Activated CD4-positive, CD25-positive, alpha-beta regulatory T cell treated with anti-CD3 and anti-CD28 coated beads, Interleukin-2, amount 50 U/mL, for 72 hours (primary cell): ENCODE data around the gene SERPINE1.

Experiments used
- DNase-seq: peaks from one replicate; pipeline ENCODE4 v3.0.0; 2021

SERPINE1 gene

GRCh38 chr7:101156866-101157589, 30.1 kb downstream of the SERPINE1 start:
- no peak for DNase-seq

- DNase-seq = no peak
Observed at GRCh38 chr7:101159696-101160674, 33.1 kb downstream of the SERPINE1 start.

DNA sequence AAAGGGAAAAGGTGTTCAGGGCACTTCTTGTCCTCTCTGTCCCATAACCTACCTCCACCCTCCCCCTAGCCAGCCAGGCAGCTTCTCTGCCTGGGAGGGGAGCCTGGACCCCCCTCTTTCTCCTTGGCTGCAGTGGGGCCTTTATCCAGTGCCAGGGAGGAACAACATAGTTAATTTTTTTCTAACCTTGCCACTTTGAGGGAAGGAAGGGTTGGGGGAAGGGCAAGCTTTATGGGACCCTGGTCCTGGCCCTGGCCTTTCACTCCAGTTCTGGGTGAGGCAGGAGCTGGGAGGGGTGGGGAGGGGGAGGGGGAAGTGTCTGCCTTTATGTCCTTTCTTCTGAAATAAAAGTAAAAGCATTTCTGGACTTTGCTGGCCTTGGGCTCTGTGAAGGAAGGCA, 34.0 kb downstream of the SERPINE1 start:
- no peak for DNase-seq

DNA sequence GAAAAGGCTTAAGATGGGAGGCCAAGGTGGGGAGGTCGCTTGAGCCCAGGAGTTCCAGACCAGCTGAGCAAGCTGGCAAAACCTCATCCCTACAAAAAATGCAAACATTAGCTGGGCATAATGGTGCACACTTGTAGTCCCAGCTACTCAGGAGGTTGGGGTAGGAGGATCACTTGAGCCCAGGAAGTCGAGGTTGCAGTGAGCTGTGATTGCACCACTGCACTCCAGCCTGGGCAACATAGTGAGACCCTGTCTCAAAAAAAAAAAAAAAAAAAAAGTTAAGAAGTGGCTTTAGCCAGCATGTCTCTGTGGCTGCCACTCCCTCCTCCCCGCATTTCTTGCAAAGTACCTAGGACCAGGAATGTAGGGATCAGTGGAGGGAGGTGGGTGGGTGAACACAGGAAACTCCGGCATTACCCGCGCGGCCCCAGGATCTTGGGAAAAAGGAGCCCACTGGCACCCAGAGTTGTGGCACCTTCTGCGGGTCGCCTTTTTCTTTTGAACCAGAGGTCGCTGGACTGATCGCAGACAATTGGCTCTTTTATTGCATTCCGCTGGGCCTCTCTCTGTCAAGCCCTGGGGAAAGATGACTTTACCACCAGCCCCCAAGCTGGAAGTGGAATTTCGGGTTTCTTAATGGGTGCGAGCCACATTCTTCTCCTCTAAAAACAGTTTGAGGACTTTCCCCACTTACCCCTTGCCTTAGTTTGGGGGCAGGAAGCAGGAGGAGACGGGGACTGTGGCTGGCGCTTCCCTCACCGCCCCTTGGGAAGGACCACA, 35.0 kb downstream of the SERPINE1 start:
- no peak for DNase-seq

DNA sequence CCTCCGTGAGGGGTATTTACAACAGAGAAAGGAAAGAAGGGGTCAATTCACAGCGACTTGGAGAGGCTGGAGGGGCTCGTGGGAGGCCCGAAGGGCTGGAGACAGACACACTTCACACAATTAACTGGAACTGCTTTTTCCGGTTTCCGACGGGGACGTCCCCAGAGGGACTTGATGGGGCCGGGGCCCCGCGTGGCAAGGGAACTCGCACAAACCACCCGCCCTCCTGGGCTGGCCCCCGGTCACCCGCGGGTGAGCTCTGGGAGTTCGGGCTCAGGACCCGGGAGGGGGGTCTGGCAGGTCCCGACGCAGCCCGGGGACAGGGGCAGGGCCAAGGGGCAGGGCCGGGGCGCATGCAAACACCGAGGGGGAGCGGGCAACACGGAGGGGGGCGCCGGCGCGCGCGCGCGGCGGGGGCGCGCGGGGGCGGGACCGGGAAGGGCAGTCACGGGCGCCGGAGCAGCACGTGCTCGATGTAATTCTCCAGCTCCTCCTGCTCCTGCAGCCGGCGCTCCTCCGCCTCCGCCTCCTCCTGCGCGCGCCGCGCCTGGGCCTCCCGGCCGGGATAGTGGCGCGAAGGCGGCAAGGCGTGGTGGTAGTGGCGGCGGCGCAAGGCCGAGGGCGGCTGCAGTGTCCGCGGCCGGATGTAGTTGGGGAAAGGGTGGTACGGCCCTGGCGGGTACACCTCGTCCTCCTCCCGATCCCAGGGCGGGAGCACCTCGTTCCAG, 35.8 kb downstream of the SERPINE1 start:
- DNase-seq = peak; percentile 40

DNA sequence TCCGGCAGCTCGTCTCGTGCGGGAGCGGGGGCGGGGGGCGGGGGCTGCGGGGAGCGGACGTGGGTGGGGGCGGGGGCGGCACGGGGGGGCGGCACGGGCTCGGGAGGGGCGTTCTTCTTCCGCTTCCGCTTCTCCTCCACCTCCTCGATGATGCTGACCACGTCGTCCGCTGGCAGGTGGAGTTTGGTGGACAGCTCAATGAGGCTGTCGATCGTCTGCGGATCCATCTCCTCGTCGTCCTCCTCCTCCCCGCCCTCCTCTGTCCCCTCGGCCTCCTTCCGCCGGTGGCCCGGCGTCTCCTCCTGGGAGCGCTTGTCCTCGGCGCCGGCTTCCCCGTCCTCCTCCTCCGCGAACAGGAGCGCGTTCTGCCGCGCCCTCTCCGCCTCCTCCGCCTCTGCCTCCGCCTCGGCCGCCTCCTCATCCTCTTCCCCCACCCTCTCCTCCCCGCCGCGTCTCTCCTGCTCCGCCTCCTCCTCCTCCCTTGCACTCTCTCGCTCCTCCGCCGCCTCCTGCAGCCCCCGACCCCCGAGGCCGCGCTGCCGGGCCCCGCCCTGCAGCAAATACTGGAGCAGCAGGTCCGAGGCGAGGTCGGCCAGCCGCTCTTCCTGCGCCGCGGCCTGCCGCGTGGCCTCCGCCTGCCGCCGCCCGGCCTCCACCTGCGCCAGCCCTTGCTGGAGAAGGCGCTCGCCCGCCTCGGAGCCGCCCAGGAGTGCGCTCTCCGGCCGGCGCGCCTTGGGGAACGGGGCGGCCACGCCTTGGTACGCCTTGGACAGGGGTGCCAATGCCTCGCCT, 36.6 kb downstream of the SERPINE1 start:
- DNase-seq = peak; percentile 44

DNA sequence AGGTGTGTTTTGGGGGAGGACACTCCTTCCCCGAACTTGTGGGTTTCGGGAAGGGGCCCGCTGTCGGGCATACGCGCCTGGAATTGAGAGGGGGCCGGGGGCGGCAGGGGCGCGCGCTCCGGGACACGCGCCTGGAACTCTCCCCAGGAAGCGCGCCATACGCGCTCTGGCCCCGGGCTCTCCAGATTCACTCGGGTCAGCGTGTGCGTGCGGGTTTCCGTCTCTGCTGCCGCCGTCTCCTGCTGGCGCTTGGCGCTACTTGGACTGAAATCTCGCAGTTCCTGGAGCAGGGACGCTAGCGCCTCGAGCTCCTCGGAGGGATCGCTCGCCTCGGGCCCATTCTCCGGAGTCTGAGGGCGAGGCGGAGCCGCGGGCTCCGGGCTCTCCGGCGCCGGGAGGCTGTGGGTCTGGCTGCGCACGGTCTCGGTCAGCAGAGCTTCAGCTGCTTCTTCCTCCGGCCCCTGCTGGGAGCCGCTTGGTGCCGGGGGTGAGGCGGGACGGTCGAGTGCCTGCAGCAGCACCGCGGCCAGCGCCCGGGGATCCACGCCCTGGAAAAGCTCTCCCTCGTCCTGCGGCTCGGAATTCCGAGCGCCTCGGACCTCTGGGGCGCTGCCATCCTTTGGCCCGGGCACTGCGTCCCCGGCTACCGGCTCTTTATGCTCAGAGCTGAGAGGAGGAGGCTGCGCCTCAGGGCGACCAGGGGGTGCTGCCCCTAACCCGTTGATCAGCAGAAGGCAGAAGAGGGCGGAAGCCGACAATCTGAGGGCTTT, 37.4 kb downstream of the SERPINE1 start:
- no peak for DNase-seq

GRCh38 chr7:101165075-101165957, 38.4 kb downstream of the SERPINE1 start, which contains the start of gene VGF:
TSS of gene VGF (minus strand) at chr7:101165569. CDS start at chr7:101164843, 726 bp downstream.
- DNase-seq = peak; percentile 95

- no peak for DNase-seq
Observed at GRCh38 chr7:101165958-101166647, 39.2 kb downstream of the SERPINE1 start.

GRCh38 chr7:101166648-101166908, 39.7 kb downstream of the SERPINE1 start:
- no peak for DNase-seq

DNA sequence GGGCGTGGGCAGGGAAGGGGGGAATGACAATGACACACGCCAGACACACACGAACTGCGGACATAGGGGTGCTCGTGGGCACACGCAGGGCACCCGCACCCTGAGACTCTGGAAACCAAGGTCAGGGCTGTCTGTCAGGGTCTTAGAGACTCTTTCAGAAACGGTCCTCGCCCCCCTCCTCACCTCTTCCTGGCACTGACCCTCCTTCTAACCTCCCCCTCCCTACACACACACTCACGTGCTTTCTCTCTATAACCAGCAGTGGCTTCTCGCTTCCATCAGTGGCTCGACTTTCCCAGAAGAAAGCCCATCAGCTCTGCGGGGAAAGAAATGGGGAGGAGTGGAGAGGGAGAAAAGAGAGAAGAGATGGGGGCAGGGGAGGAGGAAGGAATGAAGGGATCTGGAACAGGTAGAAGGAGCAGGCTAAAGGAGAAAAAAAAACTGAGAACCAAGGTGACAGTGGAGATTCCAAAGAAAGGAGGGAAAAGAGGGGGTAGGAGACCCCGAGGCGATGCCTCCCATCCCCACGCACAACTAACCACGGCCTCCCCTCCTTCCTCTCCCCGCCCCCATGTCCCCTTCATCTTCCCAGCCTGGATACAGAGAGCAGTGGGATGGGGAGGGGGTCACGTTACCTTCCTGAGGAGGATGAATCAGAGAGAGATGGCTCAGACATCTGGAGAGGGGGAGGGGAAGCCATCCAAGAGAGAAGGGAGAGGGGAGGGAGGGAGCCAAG, 40.2 kb downstream of the SERPINE1 start:
- no peak for DNase-seq

DNA sequence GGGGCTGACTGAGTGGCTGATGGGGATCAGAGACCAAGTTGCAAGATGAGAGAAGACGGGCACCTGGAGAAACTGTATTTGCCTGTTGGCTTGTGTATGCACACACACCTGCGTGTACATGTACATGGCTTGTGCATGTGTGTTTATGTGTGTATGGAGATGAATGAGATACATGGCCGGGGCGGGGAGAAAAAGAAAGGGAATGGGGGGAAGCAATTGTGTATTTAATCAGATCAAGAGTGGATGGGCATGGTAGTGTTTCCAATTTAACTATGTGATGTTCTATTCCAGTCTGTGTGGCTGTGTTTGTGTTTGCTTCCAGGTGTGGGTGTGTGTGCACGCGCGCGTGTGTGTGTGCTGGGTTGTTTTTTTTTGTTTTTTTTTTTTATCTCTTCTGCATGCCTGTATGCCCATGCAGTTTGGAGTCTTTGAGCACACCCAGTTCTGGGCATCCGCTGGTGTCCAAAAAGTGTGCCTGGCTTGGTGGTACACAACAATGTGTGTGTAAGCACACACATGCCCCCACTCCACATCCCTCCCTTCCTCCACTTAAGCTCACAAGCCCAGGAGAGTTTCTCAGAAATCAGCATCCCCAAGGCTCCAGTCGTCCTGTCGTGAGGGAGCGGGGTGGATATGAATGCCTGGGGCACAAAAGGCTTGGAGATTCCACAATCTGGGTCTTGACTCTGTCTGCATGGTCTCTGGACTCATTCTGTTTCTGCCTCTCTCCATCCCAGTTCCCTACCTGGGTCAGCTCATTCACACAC, 40.9 kb downstream of the SERPINE1 start:
- DNase-seq = no peak

GRCh38 chr7:101168412-101169049, 41.6 kb downstream of the SERPINE1 start:
- no peak for DNase-seq

GRCh38 chr7:101169110-101169837, 42.4 kb downstream of the SERPINE1 start:
- DNase-seq = no peak

DNA sequence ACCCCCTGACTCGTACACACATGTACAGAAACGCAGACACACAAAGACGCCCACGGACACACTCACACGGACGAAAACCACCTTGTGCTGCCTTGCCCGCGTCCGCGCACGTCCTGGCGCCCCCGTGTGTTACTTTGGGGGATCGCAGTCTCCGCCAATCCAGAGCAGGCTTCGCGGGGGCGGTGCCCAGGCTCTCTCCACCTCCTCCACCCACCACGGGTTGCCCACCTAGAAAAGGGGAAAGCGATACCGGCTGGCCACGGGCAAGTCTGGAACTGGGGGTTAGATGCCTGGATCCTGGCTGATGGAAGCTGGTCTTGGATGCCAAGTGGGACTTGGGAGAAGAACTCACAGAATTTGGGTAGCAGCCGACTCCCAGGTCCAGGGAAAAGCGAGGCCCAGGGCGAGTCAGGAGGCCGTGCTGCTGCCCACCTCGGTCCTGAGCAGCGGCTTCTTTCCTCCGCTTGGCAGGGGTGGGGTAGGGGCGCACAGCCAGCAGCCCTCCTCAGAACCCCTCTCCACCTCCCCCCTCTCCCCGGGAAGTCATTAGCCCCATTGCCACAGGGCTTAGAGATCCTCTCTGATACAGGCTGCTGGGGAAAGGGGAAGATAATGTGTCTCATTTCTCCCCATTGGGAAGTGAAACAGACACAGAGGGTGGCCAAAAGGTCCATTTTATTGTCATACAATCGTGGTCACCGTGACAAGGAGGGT, 43.1 kb downstream of the SERPINE1 start:
- DNase-seq = peak; percentile 87
